GM18498 (cell line): Measurements from ENCODE around the gene VPS52.
"Not testable (repeated sequence)": the region's sequence is repeated elsewhere in the genome, so short reads cannot be mapped to it uniquely, and the experiment has no call there.

ENCODE experiments used
- ATAC-seq: cut with Tn5 transposase; IDR thresholded peaks from one replicate; pipeline ENCODE4 v1.9.1; 2021; ENCODE audit warnings: mild to moderate bottlenecking, moderate library complexity; ENCODE audit not compliant: unreplicated experiment

The VPS52 gene

GRCh38 chr6:33304216-33304615 is 32.5 kb upstream of the VPS52 start:
- no peak for ATAC-seq

- ATAC-seq: no peak
These were observed 30.2 kb upstream of the VPS52 start for GRCh38 chr6:33301877-33302276.

- ATAC-seq: peak; percentile 76
These were observed 27.7 kb upstream of the VPS52 start for GRCh38 chr6:33299237-33299944.

DNA sequence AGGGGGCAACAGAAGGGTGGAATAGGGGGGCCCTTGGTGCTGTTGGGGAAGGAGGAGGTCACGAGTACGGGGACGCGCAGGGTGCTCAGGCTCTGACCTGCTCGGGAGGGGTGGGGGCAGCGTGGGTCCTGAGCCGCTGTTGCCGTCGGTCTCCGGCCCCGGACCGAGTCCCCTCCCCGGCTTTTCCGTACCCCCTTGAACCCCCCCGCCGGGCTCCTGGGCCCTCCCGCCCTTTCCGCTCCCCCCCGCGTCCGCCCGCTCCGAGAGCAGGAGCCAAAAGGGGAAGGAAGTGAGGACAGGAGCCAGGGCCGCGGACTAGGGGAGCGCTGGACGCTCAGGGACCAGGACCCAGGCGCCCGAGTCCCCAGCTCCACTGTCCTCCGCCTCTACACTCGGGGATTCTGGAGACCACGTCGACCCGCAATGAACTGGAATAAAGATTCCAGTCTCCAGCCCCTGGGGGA is 27.1 kb upstream of the VPS52 start, which contains the start of gene RGL2:
RGL2 (minus strand) TSS at position 170 of the 464 bp plus-strand sequence. CDS start 332 bp downstream, outside the sequence.
- ATAC-seq: peak; percentile 22

- no peak for ATAC-seq
These were observed 26.5 kb upstream of the VPS52 start for GRCh38 chr6:33297956-33298772.

DNA sequence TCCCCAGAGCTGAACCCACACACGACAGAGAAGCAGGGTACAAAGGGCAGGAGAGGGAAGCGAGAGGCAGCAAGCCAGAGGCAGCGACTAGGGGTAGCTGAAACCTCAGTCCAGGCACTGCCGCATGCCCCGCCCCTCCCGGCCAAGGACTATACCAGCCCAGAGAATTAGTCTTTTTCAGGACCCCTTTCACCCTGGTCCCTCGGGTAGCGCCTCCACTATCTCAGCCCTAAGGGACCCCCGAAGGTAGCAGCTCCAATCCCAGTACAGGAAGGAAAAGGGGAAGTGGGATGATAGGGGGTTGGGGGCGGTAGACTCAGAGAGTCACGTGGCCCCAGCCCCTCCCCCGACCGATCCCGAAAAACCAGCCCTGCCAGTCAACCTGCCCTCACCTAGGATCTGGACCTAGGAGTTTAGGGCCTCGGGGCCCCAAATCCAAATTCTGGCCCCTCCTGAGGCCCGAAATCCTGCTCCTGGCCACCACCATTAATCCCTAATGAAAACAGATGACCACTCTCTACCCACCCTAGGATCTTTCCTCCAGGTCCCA is 25.8 kb upstream of the VPS52 start:
- no peak for ATAC-seq

- no peak for ATAC-seq
These were observed 25.2 kb upstream of the VPS52 start for GRCh38 chr6:33296797-33297405.

- no peak for ATAC-seq
These were observed 24.1 kb upstream of the VPS52 start for GRCh38 chr6:33295621-33296369.

GRCh38 chr6:33294086-33294823 is 22.6 kb upstream of the VPS52 start:
- ATAC-seq: no peak

DNA sequence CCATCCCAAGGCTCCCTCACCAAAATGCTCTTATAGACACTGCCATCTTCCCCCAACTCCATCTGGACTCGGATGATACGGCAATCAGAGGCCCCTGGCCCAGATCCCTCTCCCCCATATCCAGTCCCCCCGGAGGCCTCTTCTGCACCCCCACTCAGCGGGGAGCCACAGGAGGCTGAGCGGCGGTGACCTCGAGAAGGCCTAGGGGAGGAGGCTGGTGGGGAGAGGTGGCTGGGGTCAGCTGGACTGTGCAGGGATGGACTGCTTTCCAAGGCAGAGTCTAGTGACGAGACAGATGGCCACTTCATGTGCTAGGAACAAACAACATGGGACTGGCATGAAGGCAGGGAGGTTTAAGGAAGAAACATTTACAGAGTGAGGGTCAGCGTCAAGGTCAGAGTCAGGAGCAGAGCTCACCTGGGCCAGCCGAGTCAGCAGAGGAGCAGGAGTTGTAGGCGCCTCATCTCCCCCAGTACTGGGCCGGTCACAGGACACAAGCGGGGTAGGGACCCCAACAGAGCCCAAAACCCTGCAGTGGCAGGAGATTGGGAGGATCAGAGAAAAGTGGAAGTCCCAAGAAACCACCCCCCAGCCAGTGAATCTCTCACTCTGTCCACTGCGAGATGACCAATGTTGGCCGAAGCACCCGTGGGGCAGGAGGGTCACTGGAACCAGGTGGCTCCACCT is 21.5 kb upstream of the VPS52 start:
- ATAC-seq: no peak

DNA sequence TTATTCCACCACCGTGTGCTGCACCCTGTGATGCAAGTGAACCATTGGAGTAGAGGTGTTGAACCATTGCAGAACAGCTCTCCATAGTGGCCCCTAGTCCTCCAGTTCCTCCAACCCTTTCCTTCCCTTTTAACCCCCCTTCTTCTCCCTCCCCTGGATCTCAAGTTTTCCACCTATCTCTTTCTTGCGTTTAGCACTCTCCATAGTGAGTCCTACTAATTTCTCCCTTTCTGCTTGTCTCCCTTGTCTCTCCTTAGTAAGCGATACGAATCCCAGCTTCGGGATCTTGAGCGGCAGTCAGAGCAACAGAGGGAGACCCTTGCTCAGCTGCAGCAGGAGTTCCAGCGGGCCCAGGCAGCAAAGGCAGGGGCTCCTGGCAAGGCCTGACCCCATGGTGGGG is 18.8 kb upstream of the VPS52 start:
- ATAC-seq: no peak

DNA sequence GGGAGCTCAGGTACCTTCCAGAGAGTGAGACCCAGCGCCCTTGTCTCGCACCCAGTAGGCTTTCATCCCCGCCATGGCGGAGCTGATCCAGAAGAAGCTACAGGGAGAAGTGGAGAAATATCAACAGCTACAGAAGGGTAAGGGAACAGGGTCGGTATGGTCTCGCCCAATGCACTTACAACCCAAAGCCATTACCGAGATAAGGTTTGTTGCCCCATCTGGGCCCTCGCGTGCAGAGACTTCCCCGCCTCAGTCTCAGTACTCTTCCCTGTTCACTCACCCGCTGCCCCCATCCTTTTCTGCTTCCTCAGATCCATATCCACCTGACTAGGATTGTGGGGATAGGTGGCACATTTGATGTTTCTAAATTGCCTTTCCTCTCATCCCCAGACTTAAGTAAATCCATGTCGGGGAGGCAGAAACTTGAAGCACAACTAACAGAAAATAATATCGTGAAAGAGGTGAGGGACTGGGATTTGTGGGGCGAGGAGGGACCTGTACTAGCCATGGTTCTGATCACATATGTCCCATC is 18.2 kb upstream of the VPS52 start:
- ATAC-seq: no peak

GRCh38 chr6:33288921-33289783 is 17.5 kb upstream of the VPS52 start, which contains the start of the genes PFDN6 and WDR46:
PFDN6 (plus strand) TSS chr6:33289601; CDS start chr6:33289857, 256 bp downstream.
WDR46 (minus strand) TSS chr6:33289239; CDS start chr6:33289170, 69 bp downstream.
- ATAC-seq: peak; percentile 91

- no peak for ATAC-seq
These were observed 16.7 kb upstream of the VPS52 start for GRCh38 chr6:33288141-33288920.

GRCh38 chr6:33286946-33287914 is 15.6 kb upstream of the VPS52 start:
- ATAC-seq: no peak

- not testable (repeated sequence) for ATAC-seq
These were observed 13.5 kb upstream of the VPS52 start for GRCh38 chr6:33285214-33285613.
